AG09309 (cell line): Measurements from ENCODE around the gene PURB.

Experiments used
- DNase-seq: peaks from one replicate; pipeline ENCODE4 v3.0.0-alpha.2; 2010; ENCODE audit warnings: low read depth
- H3K4me3 ChIP-seq: 2 replicates; pipeline ENCODE4 v1.5.1; 2011; ENCODE audit warnings: mild to moderate bottlenecking, low read depth, low read length, moderate library complexity; ENCODE audit not compliant: control insufficient read depth
- TF ChIP-seq, protein P1 (sequence below): IDR thresholded peaks from 2 replicates; pipeline ENCODE4 v1.5.1; 2011; ENCODE audit warnings: mild to moderate bottlenecking, low read depth, low read length, inconsistent platforms; ENCODE audit not compliant: insufficient read depth, control insufficient read depth; ENCODE audit errors: missing control alignments

The PURB gene

DNA sequence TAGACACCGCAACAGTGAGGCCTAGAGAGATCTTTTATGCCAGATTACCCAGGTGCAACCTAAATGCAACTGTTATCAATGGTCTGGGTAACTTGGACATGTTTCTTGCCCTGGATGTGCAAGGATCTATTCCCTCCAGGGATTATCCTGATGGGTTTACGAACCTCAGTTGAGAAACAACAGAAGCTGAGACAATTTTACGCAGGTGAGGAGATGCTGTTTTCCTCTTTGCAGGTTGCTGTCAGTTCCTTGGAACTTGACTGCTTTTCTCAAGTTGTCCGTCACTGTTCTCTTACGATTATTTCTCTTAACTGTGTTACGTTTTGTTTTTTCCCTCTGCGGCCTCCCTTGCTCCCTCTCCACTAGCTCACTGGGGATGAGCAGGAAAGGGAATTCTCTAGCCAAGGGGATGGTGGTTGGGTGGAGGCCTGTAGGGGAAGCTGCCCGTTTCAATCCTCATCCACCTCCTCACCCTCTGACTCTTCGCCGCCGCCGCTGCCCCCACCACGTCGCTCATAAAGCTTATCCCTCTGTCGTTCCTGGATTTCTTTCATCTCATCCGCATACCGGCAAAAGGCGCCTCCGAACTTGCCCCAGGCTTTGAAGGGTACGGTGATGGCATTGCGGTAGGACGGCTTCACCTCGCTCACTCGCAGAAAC lies 1.2 kb downstream of the PURB start:
- H3K4me3 ChIP-seq: peak overlapping the region; percentile 69
- TF ChIP-seq, protein P1, sequence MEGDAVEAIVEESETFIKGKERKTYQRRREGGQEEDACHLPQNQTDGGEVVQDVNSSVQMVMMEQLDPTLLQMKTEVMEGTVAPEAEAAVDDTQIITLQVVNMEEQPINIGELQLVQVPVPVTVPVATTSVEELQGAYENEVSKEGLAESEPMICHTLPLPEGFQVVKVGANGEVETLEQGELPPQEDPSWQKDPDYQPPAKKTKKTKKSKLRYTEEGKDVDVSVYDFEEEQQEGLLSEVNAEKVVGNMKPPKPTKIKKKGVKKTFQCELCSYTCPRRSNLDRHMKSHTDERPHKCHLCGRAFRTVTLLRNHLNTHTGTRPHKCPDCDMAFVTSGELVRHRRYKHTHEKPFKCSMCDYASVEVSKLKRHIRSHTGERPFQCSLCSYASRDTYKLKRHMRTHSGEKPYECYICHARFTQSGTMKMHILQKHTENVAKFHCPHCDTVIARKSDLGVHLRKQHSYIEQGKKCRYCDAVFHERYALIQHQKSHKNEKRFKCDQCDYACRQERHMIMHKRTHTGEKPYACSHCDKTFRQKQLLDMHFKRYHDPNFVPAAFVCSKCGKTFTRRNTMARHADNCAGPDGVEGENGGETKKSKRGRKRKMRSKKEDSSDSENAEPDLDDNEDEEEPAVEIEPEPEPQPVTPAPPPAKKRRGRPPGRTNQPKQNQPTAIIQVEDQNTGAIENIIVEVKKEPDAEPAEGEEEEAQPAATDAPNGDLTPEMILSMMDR: no peak
- no peak for DNase-seq

DNA sequence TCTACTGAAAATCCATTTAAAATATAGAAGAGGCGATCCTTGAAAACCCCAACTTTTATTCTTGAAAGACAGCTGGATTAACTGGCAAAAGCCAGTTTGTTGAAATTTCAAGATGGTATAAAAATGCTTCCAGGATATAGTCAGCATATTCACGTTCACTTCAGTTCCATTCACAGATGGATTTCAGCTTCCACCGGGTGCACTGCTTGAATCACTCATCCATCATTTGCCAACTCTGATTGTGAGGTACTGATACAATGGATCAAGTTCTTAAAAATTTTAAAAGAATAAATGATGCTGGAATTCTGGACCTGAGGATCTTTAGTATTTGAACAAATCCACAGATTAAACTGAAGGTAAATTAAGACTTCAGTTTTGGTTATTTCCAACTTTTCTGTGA lies 2.4 kb downstream of the PURB start:
- no peak for DNase-seq
- TF ChIP-seq, protein P1: no peak
- H3K4me3 ChIP-seq: peak overlapping the region; percentile 21; the same call in 1 of the 2 replicates

DNA sequence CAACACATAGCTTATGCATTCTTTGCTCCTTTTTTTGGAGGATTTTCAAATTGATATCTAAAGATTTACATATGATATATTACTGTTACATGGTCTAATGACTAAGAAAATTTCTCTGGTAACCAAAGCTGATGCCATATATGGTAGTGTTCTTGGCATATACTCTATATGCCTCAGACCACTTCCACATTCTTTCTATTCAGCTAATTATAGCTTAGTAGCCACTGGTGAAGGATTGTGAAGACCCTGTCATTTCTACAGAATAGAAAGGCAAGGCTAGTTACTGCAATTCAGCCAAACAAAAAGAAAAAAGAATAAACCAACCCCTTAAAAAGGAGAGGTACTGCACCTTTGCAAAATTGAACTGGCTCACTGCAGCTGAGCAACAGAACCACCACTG lies 3.7 kb downstream of the PURB start:
- DNase-seq: no peak
- TF ChIP-seq, protein P1: no peak
- H3K4me3 ChIP-seq: peak overlapping the region; percentile 21

DNA sequence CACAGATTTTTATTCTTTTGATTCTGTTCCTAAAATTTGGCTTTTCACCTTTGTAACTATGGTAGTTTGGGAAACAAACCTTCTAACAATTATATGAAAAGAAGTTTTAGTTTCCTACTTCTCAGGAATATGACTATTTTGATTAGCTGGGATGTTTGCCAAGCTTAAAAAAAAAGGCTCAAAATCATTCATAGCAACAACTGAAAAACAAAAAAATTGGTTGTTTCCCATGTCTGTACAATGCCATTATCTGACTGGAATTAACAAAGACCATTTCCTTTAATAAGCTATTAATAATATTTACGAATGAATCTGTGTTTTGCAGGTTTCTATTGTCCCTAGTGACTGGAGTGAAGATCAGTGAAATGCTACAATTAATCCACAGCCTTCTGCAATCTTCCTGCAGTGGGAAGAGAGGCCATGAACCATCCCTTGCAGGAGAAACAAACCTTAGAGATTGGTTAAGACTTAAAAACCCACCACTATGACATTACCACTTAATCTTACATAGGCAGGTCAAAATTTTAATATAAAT lies 4.2 kb downstream of the PURB start:
- DNase-seq: no peak
- TF ChIP-seq, protein P1: no peak
- H3K4me3 ChIP-seq: no peak overlapping the region; the same call in 1 of the 2 replicates

DNA sequence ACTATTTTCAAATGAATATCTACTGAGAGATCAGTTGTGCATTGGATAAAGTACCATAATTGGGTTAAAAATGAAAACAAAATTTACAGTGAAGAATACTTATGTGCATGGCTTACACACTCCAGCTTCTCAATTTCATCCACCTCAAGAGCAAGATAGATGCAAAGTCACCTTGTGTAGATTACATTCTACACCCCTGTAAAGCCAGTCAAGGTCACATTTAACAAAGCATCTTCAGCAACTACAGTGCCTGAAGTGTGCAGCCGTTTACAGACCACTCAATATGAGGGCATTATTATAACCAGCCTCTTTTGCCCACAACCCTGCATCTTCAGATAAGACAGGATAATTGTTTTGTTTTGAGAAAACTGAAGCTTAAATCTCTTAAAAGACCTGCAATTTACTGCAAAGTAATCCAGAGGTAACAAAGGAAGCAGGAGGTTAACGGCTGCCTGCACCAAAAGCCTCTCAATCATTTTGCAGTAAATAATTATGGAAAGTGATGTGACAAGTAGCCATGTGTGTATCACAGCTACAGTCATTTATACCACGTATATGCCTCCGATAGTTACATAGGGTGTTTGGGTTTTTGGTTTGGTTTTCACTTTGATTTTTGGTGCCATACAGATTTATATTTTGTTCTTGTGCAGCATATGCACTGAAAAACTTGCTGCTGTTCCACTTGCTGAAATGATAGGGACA lies 4.9 kb downstream of the PURB start:
- H3K4me3 ChIP-seq: no peak overlapping the region; the same call in 1 of the 2 replicates
- TF ChIP-seq, protein P1: no peak

DNA sequence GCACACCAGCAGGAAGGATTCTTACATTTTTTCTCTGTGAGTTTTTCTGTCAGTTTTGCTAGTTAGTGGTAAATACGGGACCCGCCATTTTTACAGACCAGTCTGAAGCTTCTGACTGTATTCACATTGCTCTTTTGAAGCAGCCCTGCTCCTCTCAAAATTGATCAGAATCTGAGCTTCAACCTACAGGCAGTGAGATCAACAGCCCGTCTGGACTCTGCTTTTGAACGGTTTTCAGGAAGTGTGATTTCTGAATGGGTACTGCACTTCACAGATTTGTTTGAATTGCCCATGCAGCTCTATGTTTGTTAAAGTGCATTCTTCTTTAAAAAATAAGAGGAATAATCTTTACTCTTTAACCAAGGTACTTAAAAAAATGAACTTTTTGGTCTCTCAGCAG lies 8.9 kb downstream of the PURB start:
- TF ChIP-seq, protein P1: no peak
- H3K4me3 ChIP-seq: no peak overlapping the region
- no peak for DNase-seq

More for the DNA sequence above, 4.9 kb downstream of the PURB start:
- DNase-seq: no peak
